Islet precursor cell (in vitro differentiated cells): Measurements from ENCODE around the gene PHF3.

ENCODE experiments used
- DNase-seq: peaks from one replicate; pipeline ENCODE4 v3.0.0-alpha.2; 2018

The PHF3 gene, protein sequence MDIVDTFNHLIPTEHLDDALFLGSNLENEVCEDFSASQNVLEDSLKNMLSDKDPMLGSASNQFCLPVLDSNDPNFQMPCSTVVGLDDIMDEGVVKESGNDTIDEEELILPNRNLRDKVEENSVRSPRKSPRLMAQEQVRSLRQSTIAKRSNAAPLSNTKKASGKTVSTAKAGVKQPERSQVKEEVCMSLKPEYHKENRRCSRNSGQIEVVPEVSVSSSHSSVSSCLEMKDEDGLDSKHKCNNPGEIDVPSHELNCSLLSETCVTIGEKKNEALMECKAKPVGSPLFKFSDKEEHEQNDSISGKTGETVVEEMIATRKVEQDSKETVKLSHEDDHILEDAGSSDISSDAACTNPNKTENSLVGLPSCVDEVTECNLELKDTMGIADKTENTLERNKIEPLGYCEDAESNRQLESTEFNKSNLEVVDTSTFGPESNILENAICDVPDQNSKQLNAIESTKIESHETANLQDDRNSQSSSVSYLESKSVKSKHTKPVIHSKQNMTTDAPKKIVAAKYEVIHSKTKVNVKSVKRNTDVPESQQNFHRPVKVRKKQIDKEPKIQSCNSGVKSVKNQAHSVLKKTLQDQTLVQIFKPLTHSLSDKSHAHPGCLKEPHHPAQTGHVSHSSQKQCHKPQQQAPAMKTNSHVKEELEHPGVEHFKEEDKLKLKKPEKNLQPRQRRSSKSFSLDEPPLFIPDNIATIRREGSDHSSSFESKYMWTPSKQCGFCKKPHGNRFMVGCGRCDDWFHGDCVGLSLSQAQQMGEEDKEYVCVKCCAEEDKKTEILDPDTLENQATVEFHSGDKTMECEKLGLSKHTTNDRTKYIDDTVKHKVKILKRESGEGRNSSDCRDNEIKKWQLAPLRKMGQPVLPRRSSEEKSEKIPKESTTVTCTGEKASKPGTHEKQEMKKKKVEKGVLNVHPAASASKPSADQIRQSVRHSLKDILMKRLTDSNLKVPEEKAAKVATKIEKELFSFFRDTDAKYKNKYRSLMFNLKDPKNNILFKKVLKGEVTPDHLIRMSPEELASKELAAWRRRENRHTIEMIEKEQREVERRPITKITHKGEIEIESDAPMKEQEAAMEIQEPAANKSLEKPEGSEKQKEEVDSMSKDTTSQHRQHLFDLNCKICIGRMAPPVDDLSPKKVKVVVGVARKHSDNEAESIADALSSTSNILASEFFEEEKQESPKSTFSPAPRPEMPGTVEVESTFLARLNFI (N-terminal part only)

DNA sequence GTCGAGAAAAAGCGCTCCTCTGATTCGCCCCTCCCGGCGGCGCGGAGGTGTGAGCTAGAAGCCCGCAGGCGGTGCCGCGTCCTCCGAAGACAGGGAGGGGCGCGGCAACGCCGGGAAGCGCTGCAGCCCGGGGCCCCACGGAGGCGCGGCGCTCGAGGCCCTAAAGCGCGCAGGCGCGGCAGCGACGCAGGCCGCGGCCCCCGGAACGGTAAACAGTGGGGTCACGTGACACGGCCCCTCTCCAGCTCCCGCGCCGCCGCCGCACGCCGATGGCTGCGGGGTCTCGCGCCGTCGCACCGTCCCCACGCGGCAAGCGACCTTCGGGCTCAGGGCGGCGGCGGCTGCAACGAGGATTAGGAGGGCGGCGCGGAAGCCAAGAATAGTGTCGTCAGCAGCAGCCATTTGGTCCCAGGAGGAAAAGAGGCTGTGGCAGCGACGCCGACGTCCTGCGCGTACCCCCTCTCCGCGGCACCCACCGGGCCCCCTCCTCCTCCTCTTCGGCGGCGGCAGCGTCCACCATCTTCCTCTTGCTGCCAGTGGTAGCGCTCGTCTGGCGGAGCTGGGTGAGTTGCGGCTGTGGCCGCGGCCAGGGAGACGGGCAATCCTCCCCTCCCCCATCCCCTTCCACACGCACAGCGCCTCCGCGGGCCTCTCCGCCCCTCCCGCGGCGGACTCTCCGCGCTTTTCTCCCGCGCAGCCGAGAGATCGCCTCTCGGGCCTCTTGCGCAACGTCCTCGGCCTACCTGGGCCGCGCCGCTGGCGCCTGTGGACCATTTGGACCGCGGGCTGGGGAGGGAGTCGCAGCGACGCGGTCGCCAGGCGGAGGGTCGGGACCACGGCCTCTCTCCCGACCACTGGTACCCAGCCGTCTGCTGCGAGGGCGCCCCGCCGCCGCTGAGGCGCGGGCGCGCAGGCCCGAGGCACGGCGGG is at the start of gene PHF3:
PHF3 (plus strand) TSS at position 215 of the 930 bp plus-strand sequence. CDS start 10,750 bp downstream, outside the sequence.
- DNase-seq = peak; percentile 91

DNA sequence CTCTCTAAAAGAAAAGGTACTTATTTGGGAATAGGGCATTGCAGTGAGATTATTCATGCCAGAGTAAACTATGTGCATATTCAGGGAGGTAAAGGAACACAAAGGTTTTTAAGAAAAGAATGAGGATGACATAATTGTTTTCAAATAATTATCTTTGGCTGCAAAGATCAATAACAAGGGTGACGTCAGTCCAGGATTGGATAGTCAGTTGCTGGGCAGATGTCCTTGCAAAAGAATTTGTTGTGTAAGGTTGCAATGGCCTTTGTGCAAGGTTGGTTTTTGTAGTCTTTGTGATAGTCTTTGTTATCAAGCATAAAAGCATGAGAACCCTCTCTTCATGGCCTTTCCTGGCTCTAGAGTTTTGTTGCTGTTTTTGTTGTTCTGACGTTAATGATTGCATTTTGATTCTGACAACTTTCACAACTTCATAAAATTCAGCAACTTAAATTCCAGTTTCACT is 45.6 kb upstream of the PHF3 start:
- DNase-seq = no peak

DNA sequence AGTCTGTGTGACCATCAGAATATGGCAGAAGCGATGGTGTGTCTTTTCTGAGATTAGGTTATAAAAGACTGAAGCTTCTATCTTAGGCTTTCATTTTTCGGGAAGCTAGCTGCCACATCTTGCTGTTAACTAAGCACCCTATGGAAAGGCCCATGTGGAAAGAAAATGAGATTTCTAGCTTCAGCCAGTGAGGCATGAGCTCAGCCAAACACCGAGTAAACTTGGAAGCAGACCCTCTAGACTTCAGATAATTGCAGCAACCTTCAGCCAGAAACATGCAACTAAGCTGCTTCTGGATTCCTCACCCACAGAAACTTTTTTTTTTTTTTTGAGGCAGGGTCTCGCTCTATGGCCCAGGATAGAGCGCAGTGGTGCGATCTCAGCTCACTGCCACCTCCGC is 42.7 kb upstream of the PHF3 start:
- no peak for DNase-seq

DNA sequence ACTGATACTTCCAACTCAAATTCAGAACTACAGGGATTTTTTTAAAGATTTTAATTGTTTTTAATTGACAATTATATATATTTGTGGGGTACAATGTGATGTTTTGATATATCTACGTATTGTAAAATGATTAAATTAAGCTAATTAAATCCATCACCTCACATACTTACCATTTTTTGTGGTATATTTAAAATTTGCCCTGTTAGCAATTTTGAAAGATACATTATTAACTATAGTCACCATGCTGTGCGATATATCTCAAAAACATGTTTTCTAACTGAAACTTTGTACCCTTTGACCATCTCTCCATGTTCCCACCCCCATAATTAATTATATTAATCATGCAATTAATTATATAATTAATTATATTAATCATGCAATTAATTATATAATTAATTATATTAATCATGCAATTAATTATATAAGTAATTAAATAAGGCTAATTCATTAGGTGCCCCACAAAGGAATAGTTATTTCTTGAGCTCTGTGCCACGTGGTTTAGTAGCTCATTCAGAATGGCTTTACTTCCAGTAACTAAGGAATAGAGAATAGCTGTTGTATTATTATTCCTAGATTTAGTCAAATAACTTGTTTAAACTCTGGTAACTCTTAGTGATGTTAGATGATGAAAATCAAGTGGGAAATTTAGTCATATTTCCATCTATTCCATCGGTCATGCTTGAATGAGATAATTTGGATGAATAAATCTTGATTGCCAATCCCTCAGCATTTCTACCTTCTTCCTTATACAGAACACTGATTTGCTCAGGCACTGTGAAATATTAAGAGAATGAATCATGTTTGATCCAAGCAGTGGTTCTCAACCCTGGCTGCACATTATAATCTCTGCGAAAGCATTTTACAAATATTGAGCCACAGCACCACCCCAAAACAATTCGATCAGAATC is 38.2 kb upstream of the PHF3 start:
- no peak for DNase-seq

DNA sequence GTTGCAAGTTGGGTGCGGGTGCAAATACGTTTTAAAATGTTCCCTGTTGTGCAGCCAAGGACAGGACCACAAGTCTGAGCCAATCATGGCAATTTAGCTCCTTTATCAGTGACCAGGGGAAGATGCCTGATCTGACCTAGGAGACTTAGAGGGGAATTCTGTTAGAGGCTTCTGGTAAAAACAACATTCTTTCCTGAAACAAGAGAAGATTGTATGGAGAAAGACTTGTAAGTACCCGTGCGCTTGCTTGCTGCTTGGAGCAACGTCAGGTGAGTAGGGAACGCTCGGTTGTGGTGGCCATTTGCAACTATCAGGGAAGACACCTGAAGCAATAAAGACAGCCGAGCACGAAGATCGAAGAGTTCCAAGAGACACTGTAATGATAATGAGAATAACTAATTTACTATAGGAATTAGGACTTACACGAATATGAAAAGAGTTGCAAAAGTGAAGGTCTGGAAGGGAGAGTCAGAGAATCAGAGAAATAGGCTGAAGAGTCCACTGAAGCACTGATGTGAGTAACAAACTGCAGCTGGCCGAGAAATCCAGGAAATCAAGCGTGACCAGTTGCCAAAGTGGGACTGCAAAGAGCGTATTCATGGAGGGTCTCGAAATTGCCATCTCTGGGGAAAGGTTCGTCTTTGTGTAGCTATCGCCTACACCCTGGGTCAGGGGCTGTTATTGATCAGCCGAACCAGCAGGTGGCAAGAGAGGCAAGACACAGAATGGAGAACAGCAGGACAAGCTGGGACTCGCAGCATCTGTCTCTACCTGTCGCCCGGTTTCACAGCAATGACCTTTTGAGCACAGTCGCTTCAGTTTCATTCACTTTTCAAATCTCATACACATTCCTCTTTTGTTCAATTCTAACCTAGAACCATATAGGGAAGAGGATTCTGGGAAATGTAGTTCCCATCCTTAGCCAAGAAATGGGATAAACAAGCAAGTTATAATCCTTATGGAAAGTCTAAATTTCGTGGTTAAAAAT is 37.3 kb upstream of the PHF3 start:
- peak; percentile 90 for DNase-seq

DNA sequence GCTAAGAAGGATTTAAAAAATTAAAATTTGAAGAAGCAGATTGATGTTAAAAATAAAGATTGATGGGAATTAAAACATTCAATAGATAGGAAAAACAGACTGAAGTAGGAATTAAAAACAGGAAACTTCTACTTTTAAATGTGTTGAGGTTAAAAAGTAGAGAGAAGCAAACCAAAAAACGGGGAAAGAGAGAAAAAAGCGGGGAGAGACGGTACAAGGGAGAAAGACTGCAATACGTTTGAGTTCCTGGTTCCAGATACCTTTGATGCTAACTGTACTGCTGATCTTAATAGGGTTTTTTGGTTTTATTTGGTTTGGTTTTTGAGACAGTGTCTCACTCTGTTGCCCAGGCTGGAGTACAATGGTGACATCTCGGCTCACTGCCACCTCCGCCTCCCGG is 36.4 kb upstream of the PHF3 start:
- no peak for DNase-seq

DNA sequence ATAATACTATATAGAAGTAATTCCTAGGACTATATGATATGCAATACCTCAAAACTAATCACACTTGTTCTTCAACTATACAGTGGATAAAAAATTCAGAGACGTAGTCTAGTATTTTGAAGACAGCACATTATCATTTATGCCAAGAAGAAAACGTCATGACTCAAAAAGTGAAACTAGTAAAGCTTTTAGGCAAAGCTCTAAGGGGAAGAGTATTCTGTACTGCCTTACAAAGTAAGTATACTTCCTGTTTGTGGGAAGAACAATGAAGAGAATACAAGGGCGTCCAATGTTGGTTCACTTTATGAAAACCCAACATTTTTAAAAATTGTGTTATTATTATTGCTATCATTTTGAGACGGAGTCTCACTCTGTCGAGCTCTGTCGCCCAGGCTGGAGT is 35.5 kb upstream of the PHF3 start:
- no peak for DNase-seq

DNA sequence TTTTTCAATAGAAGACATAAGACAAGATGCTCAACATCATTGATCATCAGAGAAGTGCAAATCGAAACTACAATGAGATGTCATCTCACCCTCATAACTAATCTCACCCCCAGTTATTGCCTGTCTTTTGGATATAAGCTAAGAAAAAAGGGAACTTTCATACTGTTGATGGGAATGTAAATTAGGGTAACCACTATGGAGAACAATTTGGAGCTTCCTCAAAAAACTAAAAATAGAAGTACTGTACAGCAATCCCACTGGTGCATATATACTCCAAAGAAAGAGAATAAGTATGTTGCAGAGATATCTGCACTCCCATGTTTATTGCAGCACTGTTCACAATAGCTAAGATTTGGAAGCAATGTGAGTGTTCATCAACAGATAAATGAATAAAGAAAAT is 26.4 kb upstream of the PHF3 start:
- no peak for DNase-seq

DNA sequence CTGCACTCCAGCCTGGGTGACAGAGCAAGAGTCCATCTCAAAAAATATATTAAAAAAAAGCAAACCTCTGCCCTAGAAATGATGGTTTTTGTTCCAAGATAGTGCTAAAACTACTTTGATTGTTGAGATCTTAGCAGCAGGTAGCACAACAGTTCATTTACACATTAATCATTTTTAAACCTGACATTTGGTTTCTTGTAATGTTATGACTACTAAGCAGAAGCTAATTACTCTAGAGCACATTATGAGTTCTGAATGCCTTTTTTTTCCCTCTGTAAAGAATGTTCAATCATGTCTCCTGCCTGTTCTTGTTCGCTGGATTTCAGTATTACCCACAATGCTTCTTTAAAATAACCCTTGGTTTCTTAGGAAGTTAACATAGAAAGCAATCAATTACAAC is 24.7 kb upstream of the PHF3 start:
- DNase-seq = no peak

DNA sequence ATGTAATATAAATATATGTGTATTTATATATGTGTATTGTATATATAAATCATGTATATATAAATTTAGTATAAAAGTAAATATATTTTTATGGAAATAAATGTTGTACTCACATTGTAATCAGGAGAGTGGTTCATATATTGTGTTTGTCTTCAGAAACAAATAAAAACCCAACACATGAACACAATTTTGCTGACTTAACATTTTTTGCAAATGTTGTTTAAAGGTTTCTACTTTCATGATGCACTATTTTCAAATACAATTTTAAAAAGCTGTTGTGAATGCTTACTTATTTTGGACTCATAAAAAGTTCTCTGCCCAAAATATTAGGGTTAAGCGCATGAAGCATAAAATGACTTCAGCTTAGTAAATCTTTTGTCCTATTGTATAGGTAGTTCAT is 24.0 kb upstream of the PHF3 start:
- DNase-seq = no peak

DNA sequence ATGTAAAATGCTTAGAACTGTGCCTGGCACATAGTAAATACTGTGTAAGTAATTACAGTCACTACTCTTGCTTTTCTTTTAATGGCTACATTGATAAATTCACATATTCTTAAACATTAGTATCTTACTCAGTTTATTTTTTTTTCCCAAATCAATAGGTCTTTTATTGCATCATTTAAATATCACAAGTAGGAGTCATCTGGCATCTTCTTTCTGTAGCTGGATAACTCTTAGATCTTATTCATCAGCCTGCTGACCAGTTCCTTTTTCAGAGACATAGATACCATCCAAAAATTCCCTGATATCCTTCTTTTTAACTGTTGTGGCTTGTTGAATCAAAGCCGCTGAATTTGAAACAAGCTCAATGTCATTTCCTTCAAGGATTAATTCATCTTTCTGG is 20.0 kb upstream of the PHF3 start:
- no peak for DNase-seq

DNA sequence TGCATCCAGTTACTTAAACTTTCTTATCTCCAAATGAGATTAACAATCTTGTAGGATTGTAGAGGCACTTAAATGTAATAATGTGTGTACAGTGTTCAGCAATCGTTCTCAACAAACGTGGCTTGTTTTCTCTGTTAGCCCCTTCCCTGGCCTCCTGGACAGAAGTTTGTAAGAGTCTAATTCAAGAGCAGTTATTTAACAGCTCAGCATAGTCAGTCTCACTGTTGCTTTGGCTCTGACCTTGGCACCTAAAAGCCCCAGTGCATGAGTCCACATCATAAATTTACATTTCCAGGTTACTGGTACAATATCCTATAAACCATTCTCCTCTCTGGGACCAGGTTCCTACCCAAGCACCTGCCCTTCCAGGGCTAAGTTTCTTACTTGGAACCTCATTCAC is 11.5 kb upstream of the PHF3 start:
- DNase-seq = no peak

DNA sequence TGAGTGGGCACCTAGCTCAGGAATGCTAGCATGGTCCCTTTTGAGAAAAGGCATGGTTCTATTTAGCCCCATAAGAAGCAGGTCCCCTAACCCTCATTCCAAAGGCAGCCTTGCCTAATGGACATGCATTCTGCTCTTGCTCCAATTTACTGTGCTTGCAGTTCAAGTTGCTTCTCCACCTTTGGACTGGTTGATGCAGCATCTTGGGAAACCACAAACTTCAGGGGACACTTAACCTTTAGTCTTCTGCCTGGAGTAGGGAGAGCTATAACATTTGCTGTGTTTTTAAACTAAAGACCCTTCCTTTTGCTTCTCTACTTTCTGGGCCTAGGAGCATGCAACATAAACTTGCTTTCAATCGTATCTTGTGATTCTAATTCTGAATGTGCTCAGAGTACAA is 5.1 kb upstream of the PHF3 start:
- no peak for DNase-seq

DNA sequence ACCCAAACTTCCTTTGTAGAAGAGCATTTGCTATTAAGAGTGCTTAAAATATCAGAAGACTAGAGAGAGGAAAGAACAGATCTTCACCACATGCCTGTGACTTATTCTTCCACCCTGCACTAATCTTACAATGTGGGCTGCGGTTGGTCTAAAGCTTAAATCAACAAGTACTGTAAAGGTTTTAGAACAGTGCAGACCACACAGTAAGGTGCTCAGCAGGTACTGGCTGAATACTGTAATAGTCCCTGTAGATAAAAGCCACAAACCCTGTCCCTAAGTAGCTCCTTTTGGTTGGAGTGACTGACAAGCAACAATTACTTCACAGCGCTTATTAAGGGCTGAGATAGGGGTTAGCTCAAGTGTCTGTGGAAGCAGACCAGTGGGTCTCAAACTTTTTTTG is 972 bp upstream of the PHF3 start:
- DNase-seq = no peak

DNA sequence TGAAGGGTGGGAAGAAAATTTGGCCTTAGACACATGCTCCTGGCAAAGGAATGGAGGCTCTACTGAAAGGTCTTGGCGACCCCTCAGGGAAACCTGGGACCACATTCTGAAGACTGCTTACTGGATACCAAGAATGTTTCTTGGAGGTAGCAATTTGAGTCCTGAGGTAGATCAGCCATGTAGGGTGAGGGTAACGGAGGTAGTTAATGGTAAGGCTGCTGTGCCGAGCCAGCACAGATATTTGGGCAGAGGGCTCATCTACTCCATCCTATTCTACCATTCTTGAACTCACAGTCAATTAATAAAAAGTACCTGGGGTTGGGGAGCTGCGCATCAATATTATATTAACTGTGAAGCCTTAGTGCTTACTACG is 401 bp upstream of the PHF3 start:
- DNase-seq = no peak

DNA sequence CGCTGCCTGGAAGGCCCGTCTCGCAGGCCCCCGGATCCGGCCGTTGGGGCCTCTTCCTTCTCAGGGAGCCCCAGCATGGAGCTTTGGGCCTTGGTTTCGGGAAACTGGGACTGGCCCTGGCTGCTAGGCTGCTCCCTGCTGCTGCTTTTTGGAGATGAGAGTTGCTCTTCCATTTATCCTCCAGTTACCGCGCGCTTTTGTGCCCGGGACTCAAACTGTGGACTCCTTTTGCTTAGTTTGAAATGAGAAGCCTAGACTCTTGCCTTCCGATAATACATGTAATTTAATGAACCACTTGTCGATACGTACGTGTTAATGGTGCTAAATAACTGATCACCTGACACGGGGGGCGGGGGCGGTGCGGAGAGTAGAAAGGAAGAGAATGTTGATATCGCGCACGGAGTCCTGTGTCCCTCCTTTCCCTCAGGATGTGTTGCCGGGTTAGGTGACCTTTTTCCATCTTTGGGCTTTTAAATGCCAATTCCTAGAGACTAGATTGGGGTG is 968 bp downstream of the PHF3 start:
- peak; percentile 62 for DNase-seq

DNA sequence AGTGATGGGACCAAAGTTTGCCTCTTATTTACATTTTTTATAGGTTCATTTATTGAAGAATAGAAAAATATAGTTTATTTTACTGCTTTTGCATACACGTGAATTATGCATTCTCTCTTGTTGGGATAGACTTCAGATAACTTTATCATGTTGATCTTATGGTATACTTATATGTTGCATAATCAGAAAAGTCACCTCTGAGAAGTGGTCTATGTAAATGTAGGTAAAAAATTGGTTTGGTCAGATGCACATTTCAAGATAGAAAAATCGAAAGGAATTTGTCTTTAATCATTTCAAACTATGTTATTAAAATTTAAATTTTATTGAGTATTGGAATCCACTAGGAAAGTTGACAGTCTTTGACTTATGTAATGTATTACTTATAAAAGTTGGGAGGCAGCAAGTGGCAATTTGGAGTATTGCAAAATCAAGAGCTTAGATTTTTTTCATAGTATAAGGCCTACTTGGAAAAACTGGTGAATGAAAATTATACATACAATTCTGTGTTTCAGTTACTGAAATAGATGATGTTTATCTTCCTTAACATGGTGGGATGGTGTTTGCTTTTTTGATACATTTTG is 2.4 kb downstream of the PHF3 start:
- no peak for DNase-seq

DNA sequence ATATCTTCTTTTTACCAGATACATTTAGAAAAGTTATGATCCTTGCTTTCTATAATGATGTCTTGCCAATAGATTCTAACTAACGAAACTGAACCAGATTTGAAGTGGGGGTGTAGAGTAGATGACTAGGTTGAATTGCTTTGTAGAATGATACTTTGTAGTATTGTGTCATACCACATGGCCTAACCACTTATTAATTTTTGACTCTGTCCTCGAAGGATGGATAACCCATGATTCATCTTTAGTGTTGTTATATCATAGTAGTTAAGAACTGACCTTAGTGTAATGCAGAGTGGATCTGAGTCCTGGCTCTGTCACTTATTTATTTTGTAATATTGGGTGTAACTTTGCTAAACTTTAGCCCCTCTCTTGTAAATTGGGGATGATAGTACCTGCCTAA is 4.5 kb downstream of the PHF3 start:
- DNase-seq = no peak

DNA sequence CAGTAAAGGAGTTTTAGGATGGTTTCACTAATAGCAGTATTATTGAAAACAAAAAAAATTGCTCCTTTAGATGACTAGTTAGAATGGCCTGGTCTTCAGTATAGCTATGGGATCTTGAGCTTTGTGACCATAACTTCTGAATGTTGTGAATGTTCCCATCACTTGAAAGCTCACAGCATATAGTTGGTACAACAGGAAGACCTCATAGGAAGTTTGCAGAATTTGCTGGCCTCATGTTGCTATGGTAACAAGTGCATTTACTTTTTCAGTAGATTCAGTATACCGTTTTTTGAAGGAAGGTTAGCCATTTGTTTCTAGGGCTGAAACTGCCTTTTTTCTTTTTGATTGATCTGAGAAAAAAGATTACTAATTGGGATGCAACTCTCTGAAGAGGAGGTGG is 8.3 kb downstream of the PHF3 start:
- no peak for DNase-seq
